Breast epithelium (tissue), 3 donors: ENCODE results near the gene CES5A.
"Not testable (repeated sequence)": the region's sequence is repeated elsewhere in the genome, so short reads cannot be mapped to it uniquely, and the experiment has no call there.

Experiments used
- POLR2A ChIP-seq: fragments of 450-650 bp; IDR thresholded peaks from one replicate; pipeline ENCODE4 v1.6.1; 2016; ENCODE audit warnings: antibody characterized with exemption, mild to moderate bottlenecking, moderate library complexity
- POLR2AphosphoS5 ChIP-seq, 3 donors: sonication (generic); formaldehyde crosslinking; IDR thresholded peaks; one replicate each; pipeline ENCODE4 v1.6.1; 2017; ENCODE audit warnings: antibody characterized with exemption in 3 of 3
- TF ChIP-seq, protein P1 (sequence below), 3 donors: fragments of 450-650 bp; IDR thresholded peaks; one replicate each; pipeline ENCODE4 v1.5.1; 2016 to 2017; ENCODE audit warnings: antibody characterized with exemption in 3 of 3, mild to moderate bottlenecking in 3 of 3, moderate library complexity in 3 of 3

DNA sequence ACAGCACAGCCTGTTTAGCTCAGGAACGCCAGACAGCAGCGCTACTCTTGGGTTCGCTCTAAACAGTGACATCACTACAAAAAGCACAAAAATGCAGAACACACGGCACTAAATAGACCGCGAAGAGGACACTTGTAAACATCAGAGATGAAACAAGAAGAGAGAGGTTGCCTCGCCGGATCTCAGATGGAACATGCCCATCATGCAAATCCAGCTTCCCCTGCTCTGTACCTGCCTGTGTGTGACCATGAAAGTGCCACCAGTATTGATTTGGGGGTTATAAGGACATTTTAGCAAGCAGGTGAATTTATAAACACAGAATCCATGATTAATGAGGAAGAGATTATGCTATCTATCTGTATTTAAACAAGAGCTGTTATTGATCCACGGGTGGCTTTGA, 61.4 kb downstream of the CES5A start:
- not testable (repeated sequence) for TF ChIP-seq POLR2AphosphoS5 (IDR thresholded peaks at IDR 0.05); POLR2A
- TF ChIP-seq, protein P1, sequence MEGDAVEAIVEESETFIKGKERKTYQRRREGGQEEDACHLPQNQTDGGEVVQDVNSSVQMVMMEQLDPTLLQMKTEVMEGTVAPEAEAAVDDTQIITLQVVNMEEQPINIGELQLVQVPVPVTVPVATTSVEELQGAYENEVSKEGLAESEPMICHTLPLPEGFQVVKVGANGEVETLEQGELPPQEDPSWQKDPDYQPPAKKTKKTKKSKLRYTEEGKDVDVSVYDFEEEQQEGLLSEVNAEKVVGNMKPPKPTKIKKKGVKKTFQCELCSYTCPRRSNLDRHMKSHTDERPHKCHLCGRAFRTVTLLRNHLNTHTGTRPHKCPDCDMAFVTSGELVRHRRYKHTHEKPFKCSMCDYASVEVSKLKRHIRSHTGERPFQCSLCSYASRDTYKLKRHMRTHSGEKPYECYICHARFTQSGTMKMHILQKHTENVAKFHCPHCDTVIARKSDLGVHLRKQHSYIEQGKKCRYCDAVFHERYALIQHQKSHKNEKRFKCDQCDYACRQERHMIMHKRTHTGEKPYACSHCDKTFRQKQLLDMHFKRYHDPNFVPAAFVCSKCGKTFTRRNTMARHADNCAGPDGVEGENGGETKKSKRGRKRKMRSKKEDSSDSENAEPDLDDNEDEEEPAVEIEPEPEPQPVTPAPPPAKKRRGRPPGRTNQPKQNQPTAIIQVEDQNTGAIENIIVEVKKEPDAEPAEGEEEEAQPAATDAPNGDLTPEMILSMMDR (IDR thresholded peaks at IDR 0.05) = not testable (repeated sequence)
